OCI-LY7 (cell line): Measurements from ENCODE around the gene MLLT10. TPM values are rescaled to one million over a fixed set of nuclear protein-coding genes. Genes with fewer than 3 reads are reported as not detected.

ENCODE experiments used
- BruUV-seq: library from RNA; stranded (reverse); fragments of 400-500 nt; replicated peaks from 2 replicates; lab custom pipeline; 2021; lab: Mats Ljungman, UMichigan
- CTCF ChIA-PET: fragments of 300-600 bp; sonication (Branson Sonifier 250); formaldehyde crosslinking; loops from one replicate; lab custom pipeline; 2022; ENCODE audit warnings: antibody characterized with exemption; ENCODE audit not compliant: unreplicated experiment; lab: Charles Lee
- POLR2A ChIA-PET: fragments of 300-600 bp; sonication (Branson Sonifier 250); formaldehyde crosslinking; loops from one replicate; lab custom pipeline; 2022; ENCODE audit warnings: antibody characterized with exemption; lab: Charles Lee
- DNase-seq: peaks from one replicate; pipeline ENCODE4 v3.0.0-alpha.2; 2015; ENCODE audit warnings: low spot score
- H2AFZ ChIP-seq: fragments of 200-600 bp; sonication (generic), shearing (Covaris generic); 2 replicates; pipeline ENCODE4 v1.6.1; 2014; ENCODE audit warnings: mild to moderate bottlenecking, antibody characterized with exemption, low read length, moderate library complexity
- H3K27ac ChIP-seq: fragments of 200-600 bp; sonication (generic); 2 replicates; pipeline ENCODE4 v1.5.1; 2014; ENCODE audit warnings: mixed run types, low read depth, mild to moderate bottlenecking, moderate library complexity, low read length, inconsistent platforms; ENCODE audit not compliant: poor library complexity, severe bottlenecking
- H3K36me3 ChIP-seq: fragments of 200-600 bp; sonication (generic); 2 replicates; pipeline ENCODE4 v1.6.1; 2014; ENCODE audit warnings: mild to moderate bottlenecking, antibody characterized with exemption, low read length, moderate library complexity, mixed read lengths; ENCODE audit not compliant: insufficient read depth
- H3K4me1 ChIP-seq: fragments of 200-600 bp; sonication (generic); 2 replicates; pipeline ENCODE4 v1.5.1; 2014; ENCODE audit warnings: mild to moderate bottlenecking, low read length; ENCODE audit not compliant: insufficient read depth, poor library complexity, severe bottlenecking
- H3K4me2 ChIP-seq: fragments of 200-600 bp; sonication (generic); 2 replicates; pipeline ENCODE4 v1.6.1; 2014; ENCODE audit warnings: mild to moderate bottlenecking, low read length
- H3K4me3 ChIP-seq: fragments of 200-600 bp; sonication (generic); 2 replicates; pipeline ENCODE4 v1.5.1; 2014; ENCODE audit warnings: mild to moderate bottlenecking, low read depth, low read length; ENCODE audit not compliant: poor library complexity, severe bottlenecking
- H3K79me2 ChIP-seq: fragments of 200-600 bp; sonication (generic); 2 replicates; pipeline ENCODE4 v1.6.1; 2016; ENCODE audit warnings: low read depth, mild to moderate bottlenecking, low read length, moderate library complexity, mixed read lengths; ENCODE audit not compliant: insufficient read depth
- H3K9me2 ChIP-seq: fragments of 200-600 bp; sonication (generic); 2 replicates; pipeline ENCODE4 v1.6.1; 2016; ENCODE audit warnings: mild to moderate bottlenecking, low read length, mixed read lengths; ENCODE audit not compliant: insufficient read depth
- H3K9me3 ChIP-seq: fragments of 200-600 bp; sonication (generic); 2 replicates; pipeline ENCODE4 v1.6.1; 2014; ENCODE audit warnings: mild to moderate bottlenecking, mixed run types, low read length, mixed read lengths
- H4K20me1 ChIP-seq: fragments of 200-600 bp; sonication (generic); 2 replicates; pipeline ENCODE4 v1.6.1; 2014; ENCODE audit warnings: mild to moderate bottlenecking, antibody characterized with exemption, low read length, moderate library complexity, mixed read lengths; ENCODE audit not compliant: insufficient read depth
- CTCF ChIP-seq: fragments of 200-600 bp; sonication (generic); conservative IDR thresholded peaks from 2 replicates; pipeline ENCODE4 v1.5.1; 2014; ENCODE audit warnings: mild to moderate bottlenecking, antibody characterized with exemption, low read length, moderate library complexity, mixed read lengths
- EZH2phosphoT487 ChIP-seq: fragments of 200-600 bp; sonication (generic); IDR thresholded peaks from 2 replicates; pipeline ENCODE4 v1.6.1; 2018; ENCODE audit warnings: low read depth, borderline replicate concordance, mild to moderate bottlenecking, mixed run types, antibody characterized with exemption, low read length, moderate library complexity, mixed read lengths
- intact Hi-C: fragments of 100-400 bp; cut with micrococcal nuclease; formaldehyde crosslinking; loops from one replicate; pipeline ENCODE4 v1.10.0; 2022; ENCODE audit not compliant: unreplicated experiment
- total RNA-seq, 2 experiments: library from RNA; depleted of rRNA in 1 of 2; stranded (reverse); fragments of >200 nt in 1 of 2; shearing (Covaris generic) in 1 of 2; gene quantifications; 2 replicates each; pipeline ENCODE4 v1.2.3, GENCODE V29; 2014 to 2022

Gene MLLT10
- total RNA-seq, 2 experiments from 2014 or later: 68.4 to 74.0 TPM

- no peak overlapping the region for H3K4me2 ChIP-seq
- intact Hi-C loops: no loop called here
- TF ChIP-seq EZH2phosphoT487 (no peak), CTCF (no peak)
- no peak overlapping the region for H3K4me3 ChIP-seq
- H3K36me3 ChIP-seq: peaks cover 73% of the 10 kb centered on the region
- no peaks in the 10 kb centered on the region for H3K9me3 ChIP-seq
- no TSS peak for BruUV-seq
- POLR2A ChIA-PET: no interaction called here
- no peak for DNase-seq
- H3K79me2 ChIP-seq: no peaks in the 10 kb centered on the region
- H3K9me2 ChIP-seq: no peaks in the 10 kb centered on the region
- no peak overlapping the region for H2AFZ ChIP-seq
- CTCF ChIA-PET: no interaction called here
- H4K20me1 ChIP-seq: no peaks in the 10 kb centered on the region
- H3K27ac ChIP-seq: no peak overlapping the region
- H3K4me1 ChIP-seq: no peaks in the 10 kb centered on the region
These were observed 90.9 kb downstream of the MLLT10 start for GRCh38 chr10:21624951-21625350.

GRCh38 chr10:21625623-21626229 is 91.7 kb downstream of the MLLT10 start:
- CTCF ChIA-PET: no interaction called here
- Histone ChIP-seq H3K9me2 (no peaks in the 10 kb centered on the region), H3K27ac (no peak overlapping the region), H3K79me2 (no peaks in the 10 kb centered on the region), H4K20me1 (no peaks in the 10 kb centered on the region), H3K9me3 (no peaks in the 10 kb centered on the region), H3K4me1 (no peaks in the 10 kb centered on the region), H3K36me3 (peaks cover 73% of the 10 kb centered on the region), H3K4me2 (no peak overlapping the region), H3K4me3 (no peak overlapping the region), H2AFZ (no peak overlapping the region)
- POLR2A ChIA-PET: interaction anchor here (0.8 kb wide), 1 partner anchor 10 kb away, joined by 3 read pairs; no protein-coding TSS in a partner anchor
- no peak for DNase-seq
- intact Hi-C loops: no loop called here
- TF ChIP-seq EZH2phosphoT487: no peak
- no peak for TF ChIP-seq CTCF
- BruUV-seq: no TSS peak

GRCh38 chr10:21626457-21627161 is 92.6 kb downstream of the MLLT10 start:
- POLR2A ChIA-PET: interaction anchor here (0.7 to 0.8 kb wide), 2 partner anchors 9 to 24 kb away, joined by 3 read pairs; no protein-coding TSS in a partner anchor
- H3K36me3 ChIP-seq: peaks cover 77% of the 10 kb centered on the region
- H3K9me3 ChIP-seq: no peaks in the 10 kb centered on the region
- H3K4me1 ChIP-seq: no peaks in the 10 kb centered on the region
- DNase-seq: no peak
- H3K4me3 ChIP-seq: no peak overlapping the region
- BruUV-seq: no TSS peak
- no peak overlapping the region for H3K27ac ChIP-seq
- CTCF ChIA-PET: no interaction called here
- no peaks in the 10 kb centered on the region for H3K9me2 ChIP-seq
- H3K79me2 ChIP-seq: no peaks in the 10 kb centered on the region
- no peaks in the 10 kb centered on the region for H4K20me1 ChIP-seq
- TF ChIP-seq CTCF (no peak), EZH2phosphoT487 (no peak)
- H2AFZ ChIP-seq: no peak overlapping the region
- intact Hi-C loops: no loop called here
- no peak overlapping the region for H3K4me2 ChIP-seq
